Rectal smooth muscle tissue (tissue), 1 donor: ENCODE measurements around the gene PCDHB1.

Experiments used
- H3K27ac ChIP-seq: one replicate; pipeline ENCODE4 v1.7.0; 2013; ENCODE audit warnings: low read depth, low read length, inconsistent platforms
- H3K27me3 ChIP-seq: one replicate; pipeline ENCODE4 v1.7.0; 2013; ENCODE audit warnings: low read length; ENCODE audit not compliant: control insufficient read depth, insufficient read depth
- H3K36me3 ChIP-seq: one replicate; pipeline ENCODE4 v1.7.0; 2013; ENCODE audit warnings: low read length; ENCODE audit not compliant: control insufficient read depth, insufficient read depth
- H3K4me1 ChIP-seq: one replicate; pipeline ENCODE4 v1.7.0; 2013; ENCODE audit warnings: low read length; ENCODE audit not compliant: control insufficient read depth, insufficient read depth
- H3K4me3 ChIP-seq: one replicate; pipeline ENCODE4 v1.7.0; 2013; ENCODE audit warnings: low read length
- H3K9ac ChIP-seq: one replicate; pipeline ENCODE4 v1.7.0; 2013; ENCODE audit warnings: low read length

Gene PCDHB1, protein sequence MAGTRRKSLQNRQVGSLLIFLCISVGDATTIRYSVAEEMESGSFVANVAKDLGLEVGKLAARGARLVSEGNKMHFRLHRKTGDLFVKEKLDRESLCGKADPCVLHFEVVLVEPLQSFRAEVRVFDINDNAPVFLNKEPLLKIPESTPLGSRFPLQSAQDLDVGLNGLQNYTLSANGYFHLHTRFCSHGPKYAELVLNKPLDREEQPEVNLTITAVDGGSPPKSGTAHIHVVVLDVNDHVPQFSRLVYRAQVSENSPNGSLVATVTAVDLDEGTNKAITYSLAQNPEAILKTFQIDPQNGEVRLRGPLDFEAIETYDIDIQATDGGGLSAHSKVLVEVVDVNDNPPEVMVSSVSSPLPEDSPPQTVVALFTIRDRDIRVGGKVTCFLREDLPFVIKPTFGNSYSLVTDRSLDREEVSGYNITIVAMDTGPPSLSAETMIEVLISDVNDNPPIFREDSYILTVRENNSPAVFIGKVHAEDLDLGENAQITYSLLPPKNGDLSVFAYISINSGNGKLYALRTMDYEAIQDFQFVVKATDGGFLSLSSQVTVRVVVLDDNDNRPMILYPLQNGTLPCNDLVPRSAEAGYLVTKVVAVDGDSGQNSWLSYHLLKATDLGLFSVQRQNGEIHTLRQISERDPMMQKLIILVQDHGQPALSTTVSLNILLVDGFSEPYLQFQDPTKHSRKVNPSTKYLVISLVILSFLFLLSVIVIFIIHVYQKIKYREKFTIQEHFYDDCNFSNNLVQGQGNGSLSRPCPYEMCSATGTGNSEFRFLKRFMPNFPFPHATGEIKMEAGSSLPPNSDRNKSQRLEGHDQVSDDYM

DNA sequence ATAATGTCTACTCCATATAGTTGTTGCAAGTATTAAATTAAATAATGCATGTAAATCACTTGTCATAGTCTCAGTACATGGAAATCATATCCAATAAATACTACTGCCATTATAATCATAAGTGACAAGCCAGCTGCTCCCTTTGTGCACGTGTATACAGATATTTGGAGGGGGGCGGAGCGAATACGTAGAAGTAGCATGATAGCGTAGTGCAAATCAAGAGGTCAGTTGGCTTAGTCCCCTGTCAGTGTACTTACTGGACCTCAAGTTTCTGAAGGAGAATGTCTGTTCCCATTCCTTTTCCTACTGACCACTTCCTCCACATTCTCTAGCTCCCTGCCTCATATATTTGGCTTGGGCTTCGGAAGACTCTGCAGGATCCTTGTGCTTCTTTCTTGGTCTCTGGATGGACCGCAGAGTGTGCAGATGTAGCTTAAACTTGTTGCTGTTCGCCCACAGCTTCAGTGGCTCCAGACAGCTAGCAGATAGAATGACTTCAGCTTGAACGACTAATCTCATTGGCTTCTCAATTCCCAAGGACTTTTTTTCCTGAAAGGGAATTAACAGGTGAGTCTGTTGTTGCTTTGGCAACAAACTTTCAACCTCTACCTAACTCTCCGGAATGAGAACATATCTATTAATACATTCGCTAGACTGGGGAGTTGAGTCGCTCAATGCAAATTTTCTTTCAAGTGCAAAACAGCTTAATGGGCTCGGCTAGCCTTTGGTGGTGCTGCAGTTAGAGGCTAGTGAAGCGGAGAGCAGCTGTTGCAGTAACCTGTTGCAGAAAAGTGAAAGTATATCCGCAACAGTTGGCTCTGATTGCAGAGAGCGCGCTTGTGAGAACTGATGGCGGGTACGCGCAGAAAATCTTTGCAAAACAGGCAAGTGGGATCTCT lies at the start of gene PCDHB1:
TSS of gene PCDHB1 (plus strand) at position 753 of the 899 bp plus-strand sequence. CDS start at position 850, 97 bp downstream.
- H3K36me3 ChIP-seq = no peaks in the 10 kb centered on the region
- H3K27ac ChIP-seq = no peak within 1 kb of the TSS
- H3K4me3 ChIP-seq = peak within 1 kb of the TSS; percentile 79
- H3K4me1 ChIP-seq = no peaks in the 10 kb centered on the region
- no peaks in the 10 kb centered on the region for H3K27me3 ChIP-seq
- H3K9ac ChIP-seq = no peak within 1 kb of the TSS

DNA sequence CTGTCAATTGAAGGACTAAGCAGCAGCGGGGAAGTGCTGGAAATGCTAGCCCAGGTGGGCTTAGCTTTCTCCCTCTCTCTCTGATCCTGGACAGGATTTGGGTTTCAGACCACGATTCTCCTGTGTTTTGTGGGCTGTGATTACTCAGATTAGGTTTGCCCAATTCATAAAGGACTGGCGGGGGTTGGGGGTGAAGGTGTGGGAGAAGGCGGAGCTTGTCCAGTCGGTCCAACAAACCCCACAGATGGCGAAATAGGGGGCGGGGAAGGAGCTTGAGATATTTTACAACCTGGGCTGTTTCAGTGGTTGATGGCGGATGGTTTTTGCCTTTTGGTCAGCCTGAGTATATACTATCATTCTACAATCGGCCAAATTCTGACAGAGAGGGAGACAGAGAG lies 49.7 kb upstream of the PCDHB1 start:
- Histone ChIP-seq H3K9ac (no peak overlapping the region), H3K27ac (no peak overlapping the region), H3K27me3 (no peaks in the 10 kb centered on the region)

DNA sequence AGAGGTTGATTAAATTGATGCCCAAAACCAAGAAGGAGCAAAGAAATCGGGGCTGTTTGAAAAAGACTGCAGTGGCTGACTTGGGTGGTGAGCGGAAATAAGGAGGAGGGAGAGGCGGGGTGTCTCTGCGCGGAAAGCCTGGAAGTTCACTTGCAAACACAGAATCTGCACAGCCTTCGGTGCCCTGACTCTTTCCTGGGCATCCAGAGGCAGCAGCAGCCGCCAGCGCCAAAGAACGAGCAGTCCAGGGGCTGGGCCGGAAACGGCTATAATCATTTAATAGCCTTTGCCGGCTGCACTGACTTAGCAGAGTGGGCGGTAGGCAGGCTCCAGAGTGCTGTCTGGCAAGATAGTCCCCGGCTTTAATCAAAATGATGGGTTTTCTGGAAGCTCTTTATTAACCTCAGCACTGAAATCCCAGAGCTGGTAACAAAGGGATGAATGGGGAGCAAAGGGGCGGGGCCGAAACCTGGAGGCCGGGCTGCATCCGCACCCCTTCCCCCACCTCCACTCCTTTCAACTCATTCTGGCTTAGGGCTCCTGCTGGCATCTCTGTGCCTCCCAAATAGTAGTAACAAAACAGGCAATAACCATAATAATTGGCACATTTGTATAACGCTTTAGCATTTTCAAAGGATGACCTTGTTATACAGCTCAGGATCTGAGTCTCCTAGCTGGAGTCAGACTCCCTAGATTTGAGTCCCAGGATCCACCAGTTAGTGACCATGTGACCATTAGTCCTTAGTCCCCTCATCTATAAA lies 49.1 kb upstream of the PCDHB1 start:
- H3K36me3 ChIP-seq = no peaks in the 10 kb centered on the region
- no peaks in the 10 kb centered on the region for H3K4me1 ChIP-seq
- no peak overlapping the region for H3K9ac ChIP-seq
- no peak overlapping the region for H3K27ac ChIP-seq
- peak overlapping the region; percentile 17 for H3K4me3 ChIP-seq
- no peaks in the 10 kb centered on the region for H3K27me3 ChIP-seq

More for the DNA sequence above, 49.7 kb upstream of the PCDHB1 start:
- Histone ChIP-seq H3K4me3 (no peak overlapping the region), H3K36me3 (no peaks in the 10 kb centered on the region), H3K4me1 (no peaks in the 10 kb centered on the region)

DNA sequence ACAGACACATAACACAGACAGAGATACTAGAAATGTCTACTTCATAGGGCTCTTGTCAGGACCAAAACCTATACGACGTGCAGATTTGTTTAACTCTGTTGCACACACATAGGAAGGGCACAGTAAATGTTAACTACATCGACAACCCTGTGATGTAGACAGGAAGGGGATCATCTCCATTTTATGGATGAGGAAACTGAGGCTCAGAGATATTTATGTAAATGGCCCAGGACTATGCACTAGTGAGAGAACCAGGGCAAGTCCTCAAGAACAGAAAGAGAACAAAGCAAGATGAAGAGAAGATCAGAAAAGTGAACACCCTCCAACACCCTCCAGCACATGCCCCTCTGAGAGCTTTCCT lies 48.6 kb upstream of the PCDHB1 start:
- H3K27ac ChIP-seq = no peak overlapping the region
- no peaks in the 10 kb centered on the region for H3K4me1 ChIP-seq
- H3K4me3 ChIP-seq = no peak overlapping the region
- H3K27me3 ChIP-seq = no peaks in the 10 kb centered on the region
- H3K36me3 ChIP-seq = no peaks in the 10 kb centered on the region
- no peak overlapping the region for H3K9ac ChIP-seq

DNA sequence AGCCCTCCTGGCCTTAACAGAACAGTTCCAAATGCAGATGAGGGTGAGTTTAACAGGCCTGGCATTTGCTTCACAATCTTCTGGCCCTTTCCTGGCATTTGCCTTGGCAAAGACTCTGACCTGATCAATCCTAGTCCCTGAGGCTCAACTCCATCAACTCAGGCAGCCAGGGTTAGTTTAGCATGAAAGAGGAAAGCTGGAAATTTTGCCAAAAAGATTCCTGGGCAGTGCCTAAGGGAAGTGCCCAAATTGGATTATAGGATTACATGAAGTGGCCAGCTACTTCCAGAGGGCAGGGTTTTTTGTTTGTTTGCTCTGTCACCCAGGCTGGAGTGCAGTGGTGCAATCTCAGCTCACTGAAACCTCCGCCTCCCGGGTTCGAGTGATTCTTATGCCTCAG lies 48.1 kb upstream of the PCDHB1 start:
- H3K27me3 ChIP-seq = no peaks in the 10 kb centered on the region
- no peaks in the 10 kb centered on the region for H3K36me3 ChIP-seq
- H3K27ac ChIP-seq = no peak overlapping the region
- no peak overlapping the region for H3K9ac ChIP-seq
- H3K4me1 ChIP-seq = no peaks in the 10 kb centered on the region
- no peak overlapping the region for H3K4me3 ChIP-seq

DNA sequence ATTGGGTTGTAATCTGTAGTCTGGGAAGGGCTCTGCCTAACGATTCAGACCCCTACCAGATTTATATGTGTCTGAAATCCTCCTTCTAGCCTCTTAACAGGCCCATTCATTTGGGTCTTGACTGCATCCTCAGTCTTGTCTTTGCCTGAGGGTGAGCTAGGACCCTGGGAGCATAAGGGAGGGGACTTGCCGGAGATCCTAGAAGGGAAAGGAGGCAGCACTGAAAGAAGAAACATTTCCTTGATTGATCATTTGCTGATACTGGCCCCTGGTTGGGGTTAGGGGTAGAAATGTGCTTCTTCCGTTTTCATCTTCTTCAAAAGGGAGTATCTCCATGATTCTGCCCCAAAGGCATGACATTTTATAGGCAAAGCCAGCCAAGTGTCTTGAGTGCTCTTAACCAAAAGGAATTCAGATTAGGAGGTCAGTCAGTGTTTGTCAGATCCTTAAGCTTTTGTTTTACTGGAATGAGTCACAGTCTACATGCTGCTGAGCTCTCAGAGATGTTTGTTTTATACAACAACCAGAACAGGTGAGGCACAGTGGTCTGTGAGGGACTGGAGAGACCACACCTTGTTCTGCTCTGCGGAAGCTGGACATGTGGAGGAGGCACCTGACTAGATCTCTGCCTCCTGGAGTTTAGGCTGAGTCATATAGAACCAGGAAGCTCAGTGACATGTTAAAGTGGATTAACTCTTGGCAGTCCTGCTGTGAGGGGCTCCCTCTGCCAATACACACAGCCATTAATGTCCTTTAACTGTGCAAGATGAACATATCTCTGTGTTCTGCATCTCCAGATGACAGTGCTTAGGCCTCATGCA lies 47.2 kb upstream of the PCDHB1 start:
- H3K27ac ChIP-seq = no peak overlapping the region
- H3K36me3 ChIP-seq = no peaks in the 10 kb centered on the region
- H3K27me3 ChIP-seq = no peaks in the 10 kb centered on the region
- no peak overlapping the region for H3K9ac ChIP-seq
- H3K4me1 ChIP-seq = no peaks in the 10 kb centered on the region
- no peak overlapping the region for H3K4me3 ChIP-seq

DNA sequence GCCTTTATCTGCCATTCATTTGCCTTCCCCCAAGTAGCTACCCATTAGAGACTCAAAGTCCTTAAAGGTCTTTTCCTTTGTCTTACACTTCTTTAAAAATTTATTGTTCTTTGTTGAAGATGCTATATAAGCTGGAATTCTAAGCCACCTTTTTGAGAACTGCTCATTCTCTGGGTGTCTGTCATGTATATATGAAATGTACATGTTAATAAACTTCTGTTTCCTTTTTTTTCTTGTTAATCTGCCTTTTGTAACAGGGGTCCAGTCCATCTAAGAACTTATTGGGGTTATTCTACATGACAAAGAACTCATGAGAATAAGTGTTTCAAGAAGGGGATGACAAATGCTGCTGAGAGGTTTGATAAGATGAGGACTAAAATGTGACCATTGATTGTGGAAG lies 43.4 kb upstream of the PCDHB1 start:
- Histone ChIP-seq H3K4me3 (no peak overlapping the region), H3K36me3 (no peaks in the 10 kb centered on the region), H3K27ac (no peak overlapping the region), H3K4me1 (no peaks in the 10 kb centered on the region), H3K9ac (no peak overlapping the region), H3K27me3 (no peaks in the 10 kb centered on the region)

DNA sequence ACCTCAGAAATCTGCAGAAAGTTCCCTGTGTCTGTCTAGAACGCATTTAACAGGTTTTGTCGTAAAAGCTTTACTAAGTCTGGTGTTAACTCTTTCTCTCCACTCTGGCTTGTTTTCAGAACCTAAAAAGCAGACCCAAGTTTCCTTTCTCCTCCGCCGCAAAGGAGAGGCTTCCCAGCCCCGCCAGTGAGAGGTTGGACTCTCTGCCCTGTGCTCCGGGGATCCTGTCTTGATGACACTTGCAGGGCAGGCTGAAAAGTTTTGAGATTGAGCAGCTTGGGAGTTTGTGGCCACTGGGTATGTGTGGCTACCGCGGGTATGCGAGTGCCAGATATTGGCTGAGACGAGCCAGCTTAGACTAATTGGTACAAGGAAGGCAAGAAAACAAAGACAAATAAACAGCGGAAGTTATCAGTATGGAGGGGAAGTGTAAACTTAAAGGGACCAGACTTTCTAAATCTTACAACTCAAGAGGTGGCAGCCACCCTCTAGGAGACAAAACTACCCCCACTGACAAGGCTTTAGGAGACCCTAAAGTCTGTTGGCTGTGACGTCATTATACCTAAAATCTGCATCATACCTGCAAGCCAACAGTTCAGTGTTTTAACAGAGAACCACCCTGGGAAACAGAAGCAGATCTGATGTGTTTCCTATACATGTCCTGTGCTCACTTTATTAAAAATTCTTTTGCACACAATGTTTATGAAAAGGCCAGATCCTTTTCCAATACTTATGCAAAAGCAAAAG lies 41.0 kb upstream of the PCDHB1 start:
- Histone ChIP-seq H3K27ac (no peak overlapping the region), H3K27me3 (no peaks in the 10 kb centered on the region), H3K9ac (no peak overlapping the region), H3K4me3 (no peak overlapping the region), H3K36me3 (no peaks in the 10 kb centered on the region), H3K4me1 (no peaks in the 10 kb centered on the region)

DNA sequence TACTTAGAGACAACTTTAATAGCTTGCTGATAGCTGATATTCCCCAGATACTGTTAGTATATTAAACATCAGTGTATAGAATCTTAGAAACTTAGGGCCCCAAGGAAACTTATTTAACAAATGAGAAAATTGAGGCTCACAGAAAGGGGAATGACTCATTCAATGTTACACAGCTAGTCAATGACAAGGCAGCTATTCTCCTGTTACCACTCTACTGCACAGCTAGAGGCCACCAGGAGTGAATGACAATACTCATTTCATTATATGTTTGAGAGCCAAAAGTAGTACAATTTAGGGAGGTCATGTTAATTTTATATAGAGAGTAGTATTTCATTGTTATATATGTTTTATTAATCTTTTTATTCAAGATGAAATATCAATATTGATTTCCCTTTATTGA lies 33.2 kb upstream of the PCDHB1 start:
- no peak overlapping the region for H3K9ac ChIP-seq
- no peaks in the 10 kb centered on the region for H3K27me3 ChIP-seq
- H3K27ac ChIP-seq = no peak overlapping the region
- H3K36me3 ChIP-seq = no peaks in the 10 kb centered on the region
- no peaks in the 10 kb centered on the region for H3K4me1 ChIP-seq
- H3K4me3 ChIP-seq = no peak overlapping the region

DNA sequence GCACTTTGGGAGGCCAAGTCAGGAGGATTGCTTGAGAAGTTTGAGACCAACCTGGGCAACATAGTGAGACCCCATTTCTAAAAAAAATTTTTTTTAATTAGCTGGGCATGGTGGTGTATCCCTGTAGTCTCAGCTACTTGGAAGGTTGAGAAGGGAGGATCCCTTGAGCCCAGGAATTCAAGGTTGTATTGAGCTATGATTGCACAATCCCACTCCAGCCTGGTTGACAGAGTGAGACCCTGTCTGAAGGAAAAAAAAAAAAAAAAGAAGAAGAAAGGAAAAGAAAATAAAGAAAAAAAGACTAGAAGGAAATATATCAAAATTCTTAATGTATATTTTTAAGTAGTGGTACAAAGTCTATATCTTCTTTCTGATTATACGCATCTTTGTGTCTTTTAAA lies 28.8 kb upstream of the PCDHB1 start:
- Histone ChIP-seq H3K27ac (no peak overlapping the region), H3K27me3 (no peaks in the 10 kb centered on the region), H3K9ac (no peak overlapping the region), H3K36me3 (no peaks in the 10 kb centered on the region), H3K4me3 (no peak overlapping the region), H3K4me1 (no peaks in the 10 kb centered on the region)

DNA sequence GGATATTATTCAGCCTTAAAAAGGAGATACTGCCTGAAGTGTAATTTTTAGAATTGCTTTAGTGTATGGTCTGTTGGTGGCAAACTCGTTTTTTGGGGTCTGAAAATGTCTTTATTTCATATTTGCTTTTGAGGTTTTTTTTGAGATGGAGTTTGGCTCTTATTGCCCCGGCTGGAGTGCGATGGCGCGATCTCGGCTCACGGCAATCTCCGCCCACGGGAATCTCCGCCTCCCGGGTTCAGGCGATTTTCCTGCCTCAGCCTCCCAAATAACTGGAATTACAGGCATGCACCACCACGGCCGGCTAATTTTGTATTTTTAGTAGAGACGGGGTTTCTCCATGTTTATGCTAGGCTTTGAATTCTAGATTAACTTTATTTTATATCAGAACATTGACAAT lies 20.2 kb upstream of the PCDHB1 start:
- Histone ChIP-seq H3K27ac (no peak overlapping the region), H3K36me3 (no peaks in the 10 kb centered on the region), H3K9ac (no peak overlapping the region), H3K4me1 (no peaks in the 10 kb centered on the region), H3K27me3 (no peaks in the 10 kb centered on the region), H3K4me3 (no peak overlapping the region)
